DND-41 (cell line): Measurements from ENCODE around the gene BCAP31.
"Not testable (repeated sequence)": the region's sequence is repeated elsewhere in the genome, so short reads cannot be mapped to it uniquely, and the experiment has no call there.

Source experiments
- ATAC-seq: fragments of 200-7000 bp; cut with Tn5 transposase; 3 replicates; pipeline ENCODE4 v1.9.1; 2021; ENCODE audit warnings: low read depth; ENCODE audit not compliant: insufficient read depth
- DNase-seq: peaks from one replicate; pipeline ENCODE4 v3.0.0-alpha.2; 2020
- H2AFZ ChIP-seq: 2 replicates; pipeline ENCODE4 v1.6.0; 2012; ENCODE audit warnings: low read depth, low read length
- H3K27ac ChIP-seq: 2 replicates; pipeline ENCODE4 v1.5.1; 2012; ENCODE audit warnings: low read length, inconsistent platforms
- H3K27me3 ChIP-seq: fragments of 200-600 bp; sonication (generic); 2 replicates; pipeline ENCODE4 v1.6.0; 2012; ENCODE audit warnings: low read length, mild to moderate bottlenecking, inconsistent platforms; ENCODE audit not compliant: insufficient read depth, poor library complexity
- H3K36me3 ChIP-seq: 2 replicates; pipeline ENCODE4 v1.5.1; 2012; ENCODE audit warnings: low read length, inconsistent platforms; ENCODE audit not compliant: insufficient read depth
- H3K4me1 ChIP-seq: 2 replicates; pipeline ENCODE4 v1.5.1; 2012; ENCODE audit warnings: mild to moderate bottlenecking, low read length; ENCODE audit not compliant: insufficient read depth
- H3K4me2 ChIP-seq: 2 replicates; pipeline ENCODE4 v1.6.0; 2012; ENCODE audit warnings: mild to moderate bottlenecking, moderate library complexity, low read length, inconsistent platforms; ENCODE audit not compliant: insufficient read depth
- H3K4me3 ChIP-seq, 2 experiments: fragments of 200-600 bp in 1 of 2; shearing (Covaris generic) in 1 of 2; 2 replicates each; pipeline ENCODE4 v1.5.1; 2012 to 2016; ENCODE audit warnings: inconsistent platforms in 2 of 2, low read length in 2 of 2, mild to moderate bottlenecking in 2 of 2, low read depth in 1 of 2, moderate library complexity in 1 of 2
- H3K79me2 ChIP-seq: 2 replicates; pipeline ENCODE4 v1.6.0; 2012; ENCODE audit warnings: low read length, inconsistent platforms; ENCODE audit not compliant: insufficient read depth
- H3K9ac ChIP-seq: 2 replicates; pipeline ENCODE4 v1.6.0; 2012; ENCODE audit warnings: low read depth, mild to moderate bottlenecking, inconsistent platforms, low read length, moderate library complexity
- H3K9me3 ChIP-seq: 2 replicates; pipeline ENCODE4 v1.5.1; 2012; ENCODE audit warnings: low read length, moderate library complexity, mild to moderate bottlenecking, inconsistent platforms; ENCODE audit not compliant: insufficient read depth, severe bottlenecking
- H4K20me1 ChIP-seq: 2 replicates; pipeline ENCODE4 v1.6.0; 2012; ENCODE audit warnings: low read length; ENCODE audit not compliant: insufficient read depth
- CTCF ChIP-seq: IDR thresholded peaks from 2 replicates; pipeline ENCODE4 v1.5.1; 2012; ENCODE audit warnings: borderline replicate concordance, low read length, moderate library complexity, mild to moderate bottlenecking; ENCODE audit not compliant: poor library complexity, severe bottlenecking; ENCODE audit errors: extremely low read depth
- EZH2 ChIP-seq: IDR thresholded peaks from 3 replicates; pipeline ENCODE4 v1.6.1; 2012; ENCODE audit warnings: borderline replicate concordance, low read depth, mild to moderate bottlenecking, moderate library complexity, low read length, inconsistent platforms; ENCODE audit not compliant: severe bottlenecking

The BCAP31 gene

GRCh38 chrX:153762626-153763173 lies 38.5 kb upstream of the BCAP31 start:
- H3K4me2 ChIP-seq: no peak overlapping the region
- no peak overlapping the region for H2AFZ ChIP-seq
- H3K27me3 ChIP-seq: no peaks in the 10 kb centered on the region
- no peak overlapping the region for H3K4me3 ChIP-seq
- H3K9ac ChIP-seq: no peak overlapping the region
- peaks cover 24% of the 10 kb centered on the region for H3K4me1 ChIP-seq
- H3K36me3 ChIP-seq: no peaks in the 10 kb centered on the region
- no peak for DNase-seq
- peaks cover 4% of the 10 kb centered on the region; the same call in 1 of the 2 replicates for H4K20me1 ChIP-seq
- no peak for TF ChIP-seq CTCF
- TF ChIP-seq EZH2: no peak
- H3K9me3 ChIP-seq: no peaks in the 10 kb centered on the region
- ATAC-seq: no peak
- H3K79me2 ChIP-seq: no peaks in the 10 kb centered on the region
- no peak overlapping the region for H3K27ac ChIP-seq

GRCh38 chrX:153761863-153762262 lies 37.7 kb upstream of the BCAP31 start:
- Histone ChIP-seq H3K9me3 (no peaks in the 10 kb centered on the region), H3K79me2 (no peaks in the 10 kb centered on the region), H3K27ac (no peak overlapping the region), H3K9ac (no peak overlapping the region), H3K4me2 (no peak overlapping the region), H3K4me1 (peaks cover 18% of the 10 kb centered on the region), H3K4me3 (no peak overlapping the region), H3K36me3 (no peaks in the 10 kb centered on the region), H4K20me1 (peaks cover 4% of the 10 kb centered on the region; the same call in 1 of the 2 replicates), H3K27me3 (no peaks in the 10 kb centered on the region), H2AFZ (no peak overlapping the region)
- ATAC-seq: no peak
- TF ChIP-seq EZH2 (no peak), CTCF (no peak)
- no peak for DNase-seq

- no peaks in the 10 kb centered on the region for H3K9me3 ChIP-seq
- no peak for TF ChIP-seq EZH2
- H2AFZ ChIP-seq: no peak overlapping the region
Observed at GRCh38 chrX:153755136-153755535, 30.9 kb upstream of the BCAP31 start.

GRCh38 chrX:153750127-153750774 lies 26.1 kb upstream of the BCAP31 start:
- ATAC-seq: no peak
- no peak for DNase-seq
- no peak for TF ChIP-seq CTCF
- TF ChIP-seq EZH2: no peak
- Histone ChIP-seq H3K4me3 (no peak overlapping the region), H3K36me3 (no peaks in the 10 kb centered on the region), H3K9ac (no peak overlapping the region), H3K79me2 (no peaks in the 10 kb centered on the region), H3K27me3 (no peaks in the 10 kb centered on the region), H3K4me2 (no peak overlapping the region), H3K9me3 (no peaks in the 10 kb centered on the region), H4K20me1 (no peaks in the 10 kb centered on the region), H2AFZ (no peak overlapping the region), H3K27ac (no peak overlapping the region), H3K4me1 (no peaks in the 10 kb centered on the region)

More at GRCh38 chrX:153755136-153755535, 30.9 kb upstream of the BCAP31 start:
- DNase-seq: no peak
- H4K20me1 ChIP-seq: no peaks in the 10 kb centered on the region
- no peak overlapping the region for H3K9ac ChIP-seq
- no peaks in the 10 kb centered on the region for H3K4me1 ChIP-seq
- H3K4me3 ChIP-seq: no peak overlapping the region
- no peak for ATAC-seq
- H3K27me3 ChIP-seq: no peaks in the 10 kb centered on the region
- H3K27ac ChIP-seq: no peak overlapping the region
- no peaks in the 10 kb centered on the region for H3K36me3 ChIP-seq
- no peaks in the 10 kb centered on the region for H3K79me2 ChIP-seq
- no peak overlapping the region for H3K4me2 ChIP-seq

- not testable (repeated sequence) for DNase-seq, H3K4me2 ChIP-seq, H3K4me3 ChIP-seq, H3K27ac ChIP-seq, H3K4me1 ChIP-seq, H3K9me3 ChIP-seq, H2AFZ ChIP-seq, H3K79me2 ChIP-seq, ATAC-seq, H3K9ac ChIP-seq, H4K20me1 ChIP-seq, H3K36me3 ChIP-seq, H3K27me3 ChIP-seq
Observed at GRCh38 chrX:153749017-153749416, 24.8 kb upstream of the BCAP31 start.
